ENCODE data around the gene ISG20. TPM values are rescaled to one million over a fixed set of nuclear protein-coding genes. Genes with fewer than 3 reads are reported as not detected.
"Not testable (repeated sequence)": the region's sequence is repeated elsewhere in the genome, so short reads cannot be mapped to it uniquely, and the experiment has no call there.

The ISG20 gene
- total RNA-seq, 4 donors from 2014 or later: 4.3 to 26.7 (median 11.8) TPM

GRCh38 chr15:88636050-88636449 is 2.8 kb upstream of the ISG20 start:
- no peak overlapping the region for H3K4me3 ChIP-seq (ENCODE audit: low read depth, poor library complexity, severe bottlenecking)

GRCh38 chr15:88636654-88637053 is 2.2 kb upstream of the ISG20 start:
- 76 to 77% methylated on average over 5 of the region's 5 CpGs for WGBS, 2 donors
- no peak overlapping the region for H3K4me3 ChIP-seq (ENCODE audit: low read depth, poor library complexity, severe bottlenecking)
- intact Hi-C loops (cut with DNase I; ENCODE audit: low total_unique reads): no loop called here
- no peak for TF ChIP-seq CTCF (IDR thresholded peaks at IDR 0.05)
- no peak for TF ChIP-seq POLR2A (IDR thresholded peaks at IDR 0.05)
- no peak for DNase-seq (ENCODE audit: low spot score in 2 of 2)

More at GRCh38 chr15:88636050-88636449, 2.8 kb upstream of the ISG20 start:
- no peak for DNase-seq (ENCODE audit: low spot score in 2 of 2)
- intact Hi-C loops (cut with DNase I; ENCODE audit: low total_unique reads): no loop called here
- 70 to 82% methylated on average over 11 of the region's 11 CpGs for WGBS, 2 donors
- no peak for TF ChIP-seq POLR2A (IDR thresholded peaks at IDR 0.05)
- TF ChIP-seq CTCF (IDR thresholded peaks at IDR 0.05): no peak

GRCh38 chr15:88637436-88637835 is 1.4 kb upstream of the ISG20 start:
- no peak for DNase-seq (ENCODE audit: low spot score in 2 of 2)
- no peak overlapping the region for H3K4me3 ChIP-seq (ENCODE audit: low read depth, poor library complexity, severe bottlenecking)
- TF ChIP-seq POLR2A (IDR thresholded peaks at IDR 0.05): no peak
- TF ChIP-seq CTCF (IDR thresholded peaks at IDR 0.05): no peak
- intact Hi-C loops (cut with DNase I; ENCODE audit: low total_unique reads): no loop called here
- 78 to 86% methylated on average over 7 of the region's 7 CpGs for WGBS, 2 donors

- no peak for TF ChIP-seq CTCF (IDR thresholded peaks at IDR 0.05)
- no peak for TF ChIP-seq POLR2A (IDR thresholded peaks at IDR 0.05)
- DNase-seq (ENCODE audit: low spot score in 2 of 2): no peak
- H3K4me3 ChIP-seq (ENCODE audit: low read depth, poor library complexity, severe bottlenecking): no peak overlapping the region
- intact Hi-C loops (cut with DNase I; ENCODE audit: low total_unique reads): no loop called here
- 66 to 74% methylated on average over 7 of the region's 7 CpGs for WGBS, 2 donors
These were observed 783 bp upstream of the ISG20 start for GRCh38 chr15:88637841-88638625.

- DNase-seq (ENCODE audit: low spot score in 2 of 2): no peak
- WGBS, 2 donors: 94 to 95% methylated on average over 12 of the region's 12 CpGs
These were observed 3.2 kb downstream of the ISG20 start for GRCh38 chr15:88641959-88642452.

GRCh38 chr15:88642514-88642913 is 3.7 kb downstream of the ISG20 start:
- DNase-seq (ENCODE audit: low spot score in 2 of 2); intact Hi-C loops (cut with DNase I; ENCODE audit: low total_unique reads); H3K4me3 ChIP-seq (ENCODE audit: low read depth, poor library complexity, severe bottlenecking): not testable (repeated sequence)
- WGBS, 2 donors: 95% methylated on average over 11 of the region's 11 CpGs

More at GRCh38 chr15:88641959-88642452, 3.2 kb downstream of the ISG20 start:
- no peak for TF ChIP-seq CTCF (IDR thresholded peaks at IDR 0.05)
- no peak for TF ChIP-seq POLR2A (IDR thresholded peaks at IDR 0.05)
- no peak overlapping the region for H3K4me3 ChIP-seq (ENCODE audit: low read depth, poor library complexity, severe bottlenecking)
- intact Hi-C loops (cut with DNase I; ENCODE audit: low total_unique reads): no loop called here
